Measurements from ENCODE around the gene SH2D6. TPM values are rescaled to one million over a fixed set of nuclear protein-coding genes. Genes with fewer than 3 reads are reported as not detected.
A peak's percentile ranks its signal among the peaks of the same experiment; 100 is the strongest.

The SH2D6 gene
- total and polyA plus RNA-seq, 2 of the 8 experiments (the other 6 are each of a cell fraction or from before 2014, with no cell fraction given), result 0.42 TPM; not detected in 1

DNA sequence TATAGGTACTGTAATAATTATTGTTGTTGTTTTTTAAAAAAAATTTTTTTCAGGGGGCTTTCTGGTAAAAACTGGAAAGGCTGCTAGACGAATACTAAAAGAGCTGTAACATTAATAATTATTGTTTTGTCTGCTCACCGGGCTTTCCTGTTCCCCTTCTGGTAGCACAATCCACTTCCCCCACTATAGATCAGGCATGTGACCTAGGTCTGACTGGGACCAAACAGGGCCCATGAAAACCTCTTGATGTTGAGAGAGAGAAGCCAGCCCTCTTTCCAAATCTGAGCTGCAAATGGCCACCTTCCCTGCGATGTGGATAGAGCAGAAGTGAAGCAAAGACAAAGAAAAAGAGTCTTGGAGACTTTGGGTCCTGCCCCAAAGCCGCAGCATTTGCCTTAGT is 23.4 kb downstream of the SH2D6 start:
- Histone ChIP-seq H3K27me3 (replicated peaks in 1 of 4; ENCODE audit: control insufficient read depth in 3 of 4, extremely low read depth in 1 of 4, insufficient read depth in 3 of 4, low read length in 3 of 4) (peaks cover 0 to 5% (median 3%) of the 10 kb centered on the region in 4 experiments; a peak in 4 of 7 replicates), H3K18ac (ENCODE audit: extremely low read depth, low read length) (no peak overlapping the region), H3K4ac (replicated peaks; ENCODE audit: insufficient read length, low read depth, low read length) (no peak overlapping the region), H3K4me2 (ENCODE audit: insufficient read depth in 1 of 2, low read depth in 2 of 2, low read length in 2 of 2) (no peak overlapping the region), H4K8ac (ENCODE audit: extremely low read depth, insufficient read depth, low read length) (no peak overlapping the region), H2AK5ac (ENCODE audit: low read depth, low read length) (no peak overlapping the region), H2BK12ac (ENCODE audit: low read depth, low read length) (no peak overlapping the region), H3K36me3 (ENCODE audit: control insufficient read depth in 2 of 4, insufficient read depth in 4 of 4, low read length in 3 of 4) (no peaks in the 10 kb centered on the region), H3K79me1 (ENCODE audit: low read depth, low read length) (no peaks in the 10 kb centered on the region; the same call in 1 of the 2 replicates), H3K9ac (replicated peaks in 1 of 4; ENCODE audit: extremely low read depth in 1 of 4, low read depth in 3 of 4, low read length in 3 of 4) (no peak overlapping the region), H3K4me3 (ENCODE audit: extremely low read depth in 1 of 4, insufficient read depth in 2 of 4, low read depth in 3 of 4, low read length in 4 of 4) (no peak overlapping the region), H3K56ac (replicated peaks; ENCODE audit: insufficient read length, low read depth, low read length) (no peak overlapping the region), H3K4me1 (replicated peaks in 1 of 4; ENCODE audit: control insufficient read depth in 3 of 4, insufficient read depth in 4 of 4, low read length in 3 of 4) (peaks cover 6 to 21% (median 13%) of the 10 kb centered on the region in 4 experiments), H4K5ac (ENCODE audit: insufficient read length, low read depth, low read length) (no peak overlapping the region), H2BK15ac (ENCODE audit: low read length) (no peak overlapping the region), H3K9me3 (ENCODE audit: insufficient read depth in 2 of 2, low read depth in 1 of 2, low read length in 1 of 2) (no peaks in the 10 kb centered on the region), H4K91ac (replicated peaks; ENCODE audit: insufficient read length, low read length) (no peak overlapping the region), H2BK20ac (ENCODE audit: low read length) (no peak overlapping the region), H3K23ac (ENCODE audit: insufficient read length) (no peak overlapping the region), H2BK5ac (ENCODE audit: low read depth, low read length) (no peak overlapping the region), H3K14ac (ENCODE audit: insufficient read length) (no peak overlapping the region), H2AFZ (ENCODE audit: low read length) (peak overlapping the region; percentile 60; the same call in 1 of the 2 replicates), H3K23me2 (ENCODE audit: low read depth, low read length) (peaks cover 2% of the 10 kb centered on the region; the same call in 1 of the 2 replicates), H2BK120ac (replicated peaks; ENCODE audit: low read depth, low read length) (no peak overlapping the region), H3K27ac (ENCODE audit: low read depth, low read length) (no peak overlapping the region), H4K20me1 (replicated peaks in 1 of 2; ENCODE audit: control insufficient read depth in 1 of 2, insufficient read depth in 2 of 2, low read length in 2 of 2) (no peaks in the 10 kb centered on the region), H3K79me2 (ENCODE audit: control insufficient read depth in 1 of 2, insufficient read depth in 2 of 2, low read length in 2 of 2) (no peaks in the 10 kb centered on the region)
- FAIRE-seq (no peak), DNase-seq (ENCODE audit: low read depth in 1 of 2, low spot score in 2 of 2) (no peak)
- ChIA-PET CTCF (ENCODE audit: partially characterized antibody) (interaction anchor here (0.8 to 4.4 kb wide), 5 partner anchors 10 to 48 kb away, joined by 3 to 19 read pairs (median 4); partner anchors contain the start of gene SH2D6), POLR2A (ENCODE audit: partially characterized antibody) (interaction anchor here (0.8 to 55.3 kb wide), 6 partner anchors 8 to 105 kb away, joined by 3 to 1889 read pairs (median 6); partner anchors contain the start of genes GGCX and MAT2A)
- WGBS, 2 experiments (ENCODE audit: extremely low coverage in 1 of 2, insufficient coverage in 1 of 2, insufficient read length in 1 of 2, insufficient replicate concordance in 2 of 2, low coverage in 1 of 2, low lambda C conversion rate in 2 of 2, missing lambda C conversion rate in 1 of 2), result 86% methylated on average over 4 of the region's 4 CpGs; no CpG with 5 or more reads in 1 of the 2 experiments
- no peak for TF ChIP-seq SP1 (IDR thresholded peaks at IDR 0.05; ENCODE audit: low read depth, low read length)

All from H1 (cell line).